Psoas muscle (tissue), 8 donors: ENCODE data around the gene RNF125. TPM values are rescaled to one million over a fixed set of nuclear protein-coding genes. Genes with fewer than 3 reads are reported as not detected.

ENCODE experiments used
- ATAC-seq, 4 donors: fragments of 200-7000 bp; cut with Tn5 transposase; one replicate each; pipeline ENCODE4 v1.9.1; 2020; ENCODE audit warnings: moderate library complexity in 3 of 4, mild to moderate bottlenecking in 2 of 4
- DNase-seq, 2 donors: peaks; one replicate each; pipeline ENCODE4 v3.0.0-alpha.2; 2020
- H3K27ac ChIP-seq: fragments of 200-600 bp; one replicate; pipeline ENCODE4 v1.8.0; 2022
- H3K27me3 ChIP-seq, 3 donors: fragments of 200-600 bp in 1 of 3; one replicate each; pipeline versions ENCODE4 v1.6.1 to v1.8.0; 2013 to 2022; ENCODE audit warnings: low read length in 2 of 3, mild to moderate bottlenecking in 2 of 3, moderate library complexity in 1 of 3; ENCODE audit not compliant: insufficient read depth in 3 of 3
- H3K36me3 ChIP-seq, 2 donors: fragments of 200-600 bp in 1 of 2; one replicate each; pipeline versions ENCODE4 v1.6.1 to v1.8.0; 2013 to 2022; ENCODE audit warnings: low read depth in 1 of 2, mild to moderate bottlenecking in 1 of 2, moderate library complexity in 1 of 2; ENCODE audit not compliant: insufficient read depth in 1 of 2
- H3K4me1 ChIP-seq: fragments of 200-600 bp; one replicate; pipeline ENCODE4 v1.8.0; 2022
- H3K4me3 ChIP-seq: fragments of 200-600 bp; one replicate; pipeline ENCODE4 v1.8.0; 2022; ENCODE audit warnings: mild to moderate bottlenecking
- H3K9me3 ChIP-seq: fragments of 200-600 bp; one replicate; pipeline ENCODE4 v1.8.0; 2022
- CTCF ChIP-seq: fragments of 200-600 bp; IDR thresholded peaks from one replicate; pipeline ENCODE4 v1.8.0; 2022; ENCODE audit warnings: antibody characterized with exemption
- WGBS, 3 donors: extraction: QIAGEN DNeasy Blood & Tissue Kit; methylation state at CpG; one replicate each; pipeline versions ENCODE4 v1.1.6 to v1.1.7; 2013; 5-methylcytosine and 5-hydroxymethylcytosine counted together
- intact Hi-C, 2 donors: fragments of 100-400 bp; cut with DNase I; formaldehyde crosslinking; loops; one replicate each; pipeline versions ENCODE4 v1.11.0 to v1.14.2; 2022
- polyA plus RNA-seq, 3 donors: library from polyadenylated mRNA; stranded (reverse); fragments of 200-250 nt; gene quantifications; one replicate each; pipeline ENCODE4 v1.2.3, GENCODE V29; 2013
- total RNA-seq, 4 donors: library from RNA; stranded (reverse); fragmentation: NEBNext Ultra II Directional in 2 of 4; extraction: Animal tissue kit (Norgen Biotek cat#: 25700) in 2 of 4; gene quantifications; one replicate each; pipeline versions ENCODE4 v1.2.1 to v1.2.4, GENCODE V29; 2021 to 2023
- donor health status: healthy with polysubstance abuse.
- donor health status: DM: no; HTN: no; CAD: no; lungs with moderate emphysema.
- donor health status: Bipolar disorder and iron deficiency.
- donor health status: healthy.
- donor health status: DM: yes; HTN: yes; CAD: no.
- donor health status: DM: no; HTN: no; CAD: no.
- donor health status: DM: no; HTN: no; CAD: no.
- donor health status: DM: yes; HTN: yes; CAD: no.

RNF125 gene
- total and polyA plus RNA-seq, 7 donors, result 1.2 to 4.2 (median 1.8) TPM

- WGBS, 3 donors, result 43 to 45% (median 44%) methylated on average over 4 of the region's 4 CpGs
Measured at GRCh38 chr18:32048507-32049091, 30.0 kb downstream of the RNF125 start.

GRCh38 chr18:32049393-32050171 lies 31.0 kb downstream of the RNF125 start:
- TF ChIP-seq CTCF, result no peak
- intact Hi-C loops, result no loop called here
- ATAC-seq (peak in 1 of 4 donors; percentile 17), DNase-seq (peak; percentile 37 to 56)
- H3K27me3 ChIP-seq, result no peaks in the 10 kb centered on the region
- H3K9me3 ChIP-seq, result no peaks in the 10 kb centered on the region
- peak overlapping the region; percentile 41 for H3K27ac ChIP-seq
- no peaks in the 10 kb centered on the region for H3K36me3 ChIP-seq
- no peak overlapping the region for H3K4me3 ChIP-seq
- 77 to 89% (median 80%) methylated on average over 3 of the region's 3 CpGs for WGBS, 3 donors
- no peaks in the 10 kb centered on the region for H3K4me1 ChIP-seq

More at GRCh38 chr18:32048507-32049091, 30.0 kb downstream of the RNF125 start:
- H3K4me3 ChIP-seq, result no peak overlapping the region
- peak overlapping the region; percentile 41 for H3K27ac ChIP-seq
- H3K9me3 ChIP-seq, result no peaks in the 10 kb centered on the region
- DNase-seq (peak; percentile 20 to 53), ATAC-seq (peak in 3 of 4 donors; percentile 43 to 61 (median 58))
- no peaks in the 10 kb centered on the region for H3K36me3 ChIP-seq
- H3K4me1 ChIP-seq, result no peaks in the 10 kb centered on the region
- no peaks in the 10 kb centered on the region for H3K27me3 ChIP-seq
- intact Hi-C loops, result no loop called here
- TF ChIP-seq CTCF, result no peak

- Histone ChIP-seq H3K27me3 (no peaks in the 10 kb centered on the region), H3K36me3 (no peaks in the 10 kb centered on the region), H3K27ac (no peak overlapping the region), H3K4me3 (no peak overlapping the region), H3K4me1 (no peaks in the 10 kb centered on the region), H3K9me3 (no peaks in the 10 kb centered on the region)
- 48 to 63% (median 55%) methylated on average over 3 of the region's 3 CpGs for WGBS, 3 donors
- intact Hi-C loops, result no loop called here
- no peak for DNase-seq
- no peak for ATAC-seq
- TF ChIP-seq CTCF, result no peak
Measured at GRCh38 chr18:32056613-32057358, 38.2 kb downstream of the RNF125 start.

- H3K27me3 ChIP-seq, result no peaks in the 10 kb centered on the region
- 75 to 79% (median 77%) methylated on average over 7 of the region's 7 CpGs for WGBS, 3 donors
- H3K36me3 ChIP-seq, result no peaks in the 10 kb centered on the region
- no peak overlapping the region for H3K4me3 ChIP-seq
- DNase-seq, result no peak
- no peak overlapping the region for H3K27ac ChIP-seq
- no peak for TF ChIP-seq CTCF
- intact Hi-C loops, result no loop called here
- no peaks in the 10 kb centered on the region for H3K9me3 ChIP-seq
- no peak for ATAC-seq
- H3K4me1 ChIP-seq, result no peaks in the 10 kb centered on the region
Measured at GRCh38 chr18:32057624-32058165, 39.1 kb downstream of the RNF125 start.
